ENCODE measurements around the gene SULF2.
"Not testable (repeated sequence)": the region's sequence is repeated elsewhere in the genome, so short reads cannot be mapped to it uniquely, and the experiment has no call there.

SULF2 gene

DNA sequence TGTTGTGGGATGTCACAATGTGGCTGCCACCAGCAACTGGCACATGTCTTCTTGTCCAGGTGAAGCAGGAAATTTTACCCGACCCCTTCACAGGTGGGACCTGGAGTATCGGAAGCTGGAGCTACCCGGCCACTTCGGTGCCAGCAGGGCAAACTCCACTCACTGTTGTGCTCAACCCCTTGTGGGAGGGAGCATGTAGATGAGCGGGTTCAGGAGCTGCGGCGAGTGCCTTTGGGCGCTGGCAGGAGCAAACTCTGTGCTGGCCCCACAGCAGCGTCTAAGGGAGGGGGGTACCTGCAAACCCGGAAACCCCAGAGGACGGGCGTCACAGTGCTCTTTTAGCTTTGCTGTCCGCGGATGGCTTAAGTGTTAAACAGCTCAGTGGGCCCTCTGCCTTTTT, 20.7 kb upstream of the SULF2 start:
- DNase-seq (ENCODE audit: extremely low read depth in 1 of 2, low read depth in 1 of 2) = no peak

DNA sequence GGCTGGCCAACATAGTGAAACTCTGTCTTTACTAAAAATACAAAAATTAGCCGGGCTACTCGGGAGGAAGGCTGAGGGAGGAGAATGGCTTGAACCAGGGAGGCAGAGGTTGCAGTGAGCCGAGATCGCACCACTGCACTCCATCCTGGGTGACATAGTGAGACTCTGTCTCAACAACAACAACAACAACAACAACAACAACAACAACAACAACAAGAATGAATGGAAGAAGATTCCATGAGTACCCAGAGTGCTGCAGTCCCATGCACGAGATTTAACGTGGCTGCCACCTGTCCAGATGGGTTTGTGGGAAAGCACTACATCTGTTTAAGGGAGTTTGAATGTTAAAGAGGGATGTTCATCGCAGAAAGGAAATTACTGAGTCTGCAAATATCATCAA, 19.7 kb upstream of the SULF2 start:
- DNase-seq (ENCODE audit: extremely low read depth in 1 of 2, low read depth in 1 of 2) = not testable (repeated sequence)

DNA sequence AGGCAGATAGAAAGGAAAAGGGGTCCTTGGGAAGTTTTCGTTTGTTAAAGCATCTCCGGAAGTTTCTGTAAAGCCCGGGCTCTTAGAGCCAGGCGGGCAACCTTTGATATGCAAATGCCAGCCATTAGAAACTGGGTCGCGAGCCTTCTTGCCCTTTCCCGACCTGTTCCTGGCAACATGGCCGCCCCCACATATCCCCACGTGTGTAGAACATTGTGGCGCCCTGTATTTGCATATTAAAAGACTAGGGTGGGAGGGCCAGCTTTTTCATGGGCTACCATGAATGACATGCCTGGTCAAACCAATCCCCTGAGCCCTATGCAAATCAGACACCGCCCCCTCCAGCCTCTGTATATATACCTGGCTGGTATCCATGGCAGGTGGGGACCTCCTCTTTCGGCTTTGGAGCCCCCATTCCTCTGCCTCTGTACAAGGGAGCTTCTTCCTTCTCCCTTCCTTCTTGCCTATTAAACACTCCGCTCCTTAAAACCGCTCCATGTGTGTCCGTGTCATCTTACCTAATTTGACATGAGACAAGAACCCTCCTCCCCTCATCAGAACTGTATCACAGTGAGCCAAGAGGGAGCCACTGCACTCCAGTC, 19.0 kb upstream of the SULF2 start:
- not testable (repeated sequence) for DNase-seq (ENCODE audit: extremely low read depth in 1 of 2, low read depth in 1 of 2)

DNA sequence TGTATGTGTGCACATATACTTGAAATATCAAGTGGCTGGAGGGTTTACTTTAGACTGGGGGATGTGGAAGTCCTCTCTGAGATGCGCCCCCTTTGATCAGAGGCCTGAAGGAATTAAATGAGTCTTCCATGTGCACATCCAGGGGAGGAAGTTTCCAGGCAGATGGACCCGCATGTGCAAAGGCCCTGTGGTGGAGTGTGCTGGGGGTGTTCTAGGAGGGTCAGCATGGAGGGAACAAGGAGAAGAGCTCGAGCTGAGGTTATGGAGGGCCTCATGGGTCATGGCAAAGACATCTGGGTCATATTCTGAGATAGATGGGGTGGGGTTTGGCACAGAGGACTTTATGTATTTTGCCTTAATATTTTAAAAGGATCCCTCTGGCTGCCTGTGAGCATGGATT, 17.7 kb upstream of the SULF2 start:
- DNase-seq (ENCODE audit: extremely low read depth in 1 of 2, low read depth in 1 of 2) = no peak

DNA sequence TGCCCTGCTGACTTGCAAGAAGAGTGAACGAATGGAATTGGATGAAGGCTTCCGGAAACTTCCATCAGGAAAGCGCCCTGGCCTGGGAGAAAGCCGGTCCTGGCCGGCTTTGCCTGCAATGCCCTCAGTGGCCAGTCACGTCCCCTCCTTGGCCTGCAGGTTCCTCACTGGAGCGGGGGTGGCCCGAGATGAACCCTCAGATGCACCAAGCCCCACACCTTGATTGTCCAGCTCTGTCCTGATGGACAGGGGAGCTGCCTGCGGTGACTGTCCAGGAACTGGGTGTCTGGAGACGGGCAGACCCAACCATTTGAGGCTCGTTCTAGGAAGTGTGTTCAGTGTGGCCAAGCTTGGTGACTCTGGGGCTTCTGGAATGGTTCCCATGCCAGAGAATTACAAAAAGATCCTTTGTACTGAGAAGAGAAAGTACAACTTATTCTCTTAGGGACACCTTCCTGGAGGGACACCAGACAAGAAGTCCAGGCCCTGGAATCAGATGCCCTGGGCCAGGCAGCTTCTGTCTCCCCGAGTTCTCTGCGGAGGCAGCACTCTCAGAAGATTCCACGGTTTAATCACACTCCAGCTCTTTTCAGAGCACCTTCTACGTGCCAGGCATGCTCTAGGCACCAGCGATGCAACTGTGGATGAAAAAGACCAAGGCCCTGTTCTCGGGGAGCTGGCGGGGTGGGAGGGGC, 17.1 kb upstream of the SULF2 start:
- DNase-seq (ENCODE audit: extremely low read depth in 1 of 2, low read depth in 1 of 2) = no peak

DNA sequence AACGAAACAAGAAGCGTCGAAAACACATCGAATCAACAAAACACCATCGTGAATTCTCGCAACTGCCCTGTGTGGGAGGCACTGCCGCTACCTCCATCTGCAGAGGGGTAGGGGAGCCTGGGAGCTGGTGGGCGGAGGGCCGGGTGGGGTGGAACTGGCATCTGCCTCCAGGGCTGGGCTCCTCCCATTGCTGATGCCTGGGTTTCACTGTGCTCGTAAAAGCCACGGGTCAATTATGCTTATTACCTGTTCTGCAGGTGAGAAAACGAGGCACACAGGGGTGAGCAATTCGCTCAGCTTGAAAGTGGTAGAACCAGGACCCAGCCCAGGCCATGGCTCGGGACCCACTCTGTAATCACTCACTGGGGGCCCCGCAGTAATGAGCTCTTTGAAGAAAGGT, 16.5 kb upstream of the SULF2 start:
- DNase-seq (ENCODE audit: extremely low read depth in 1 of 2, low read depth in 1 of 2) = no peak

DNA sequence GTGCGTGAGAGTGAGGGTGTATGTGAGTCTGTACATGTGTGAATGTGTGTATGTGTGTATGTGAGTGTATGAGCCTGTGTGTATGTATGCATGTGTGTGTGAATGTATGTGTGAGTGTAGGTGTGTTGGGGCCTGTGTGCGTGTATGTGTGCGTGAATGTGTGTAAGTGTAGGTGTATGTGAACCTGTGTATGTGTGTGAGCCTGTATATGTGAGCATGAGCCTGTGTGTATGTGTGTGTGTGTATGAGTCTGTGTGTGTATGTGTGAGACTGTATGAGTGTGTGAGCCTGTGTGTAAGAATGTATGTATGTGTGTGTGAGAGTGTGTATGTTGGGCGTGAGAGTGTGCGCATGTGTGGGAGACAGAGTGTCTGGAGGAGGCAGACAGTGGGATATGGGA, 15.8 kb upstream of the SULF2 start:
- DNase-seq (ENCODE audit: extremely low read depth in 1 of 2, low read depth in 1 of 2) = no peak

DNA sequence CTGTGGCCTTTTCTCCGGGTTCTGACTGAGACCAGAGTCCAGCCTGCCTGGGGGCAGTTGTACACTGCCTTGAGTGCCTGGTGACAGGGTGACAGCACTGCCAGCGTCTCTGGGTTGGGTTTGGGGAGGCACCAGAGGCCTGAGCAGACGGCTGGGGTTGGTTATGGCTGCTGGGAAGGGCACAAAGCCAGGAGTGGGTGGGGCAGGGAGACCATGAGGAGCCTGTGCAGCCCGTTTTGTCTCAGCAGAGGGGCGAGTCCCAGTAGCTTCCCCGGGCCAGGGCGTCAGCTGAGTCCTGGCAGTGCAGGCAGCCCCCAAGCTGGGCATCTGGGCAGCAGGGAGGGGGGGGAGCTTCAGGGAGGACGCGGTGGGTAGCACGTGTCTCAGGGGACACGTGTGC, 15.3 kb upstream of the SULF2 start:
- no peak for DNase-seq (ENCODE audit: extremely low read depth in 1 of 2, low read depth in 1 of 2)

DNA sequence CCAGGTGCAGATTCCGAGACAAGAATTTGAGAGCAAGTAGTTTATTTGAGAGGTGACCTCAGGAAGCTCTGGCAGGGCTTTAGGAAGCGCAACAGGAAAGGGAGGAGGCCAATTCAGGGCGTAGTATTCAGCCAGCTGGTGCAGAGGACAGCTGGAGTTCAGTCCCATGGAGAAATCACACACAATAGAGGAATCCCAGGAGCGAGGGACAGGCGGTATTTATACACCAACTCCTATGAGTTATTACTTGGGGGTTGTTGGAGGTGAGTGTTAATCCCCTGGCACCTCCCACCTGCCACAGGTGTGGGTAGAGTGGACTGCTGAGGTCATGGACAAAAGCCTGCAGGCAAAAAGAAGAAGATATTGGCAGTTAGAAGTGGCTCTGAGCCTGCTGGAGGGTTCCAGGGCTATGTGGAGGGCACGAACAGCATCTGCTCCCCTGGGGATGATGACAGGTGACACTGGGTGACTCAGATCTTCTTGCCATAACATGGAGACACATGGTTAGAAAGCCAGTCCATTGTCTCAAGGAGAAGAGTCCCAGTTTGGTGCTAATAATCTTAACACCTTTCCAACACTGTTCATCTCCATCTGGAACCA, 13.9 kb upstream of the SULF2 start:
- DNase-seq (ENCODE audit: extremely low read depth in 1 of 2, low read depth in 1 of 2) = no peak

DNA sequence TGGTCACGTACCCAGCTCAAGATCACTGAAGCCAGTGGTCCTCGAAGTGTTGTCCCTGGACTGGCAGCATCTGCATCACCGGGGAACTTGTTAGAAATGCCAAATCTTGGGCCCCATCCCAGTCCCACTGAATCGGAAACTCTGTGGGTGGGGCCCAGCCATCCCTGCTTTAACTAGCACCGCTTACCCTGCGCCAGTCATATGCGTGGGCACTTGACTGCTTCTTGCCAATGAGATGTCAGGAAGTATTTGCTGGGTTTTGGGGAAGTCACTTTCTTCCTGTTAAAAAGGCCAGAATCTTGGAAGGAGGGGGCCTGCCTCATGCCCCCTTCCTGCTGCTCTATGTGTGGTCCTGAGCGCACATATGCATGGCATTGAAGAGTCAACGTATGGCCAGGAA, 11.7 kb upstream of the SULF2 start:
- DNase-seq (ENCODE audit: extremely low read depth in 1 of 2, low read depth in 1 of 2) = no peak

DNA sequence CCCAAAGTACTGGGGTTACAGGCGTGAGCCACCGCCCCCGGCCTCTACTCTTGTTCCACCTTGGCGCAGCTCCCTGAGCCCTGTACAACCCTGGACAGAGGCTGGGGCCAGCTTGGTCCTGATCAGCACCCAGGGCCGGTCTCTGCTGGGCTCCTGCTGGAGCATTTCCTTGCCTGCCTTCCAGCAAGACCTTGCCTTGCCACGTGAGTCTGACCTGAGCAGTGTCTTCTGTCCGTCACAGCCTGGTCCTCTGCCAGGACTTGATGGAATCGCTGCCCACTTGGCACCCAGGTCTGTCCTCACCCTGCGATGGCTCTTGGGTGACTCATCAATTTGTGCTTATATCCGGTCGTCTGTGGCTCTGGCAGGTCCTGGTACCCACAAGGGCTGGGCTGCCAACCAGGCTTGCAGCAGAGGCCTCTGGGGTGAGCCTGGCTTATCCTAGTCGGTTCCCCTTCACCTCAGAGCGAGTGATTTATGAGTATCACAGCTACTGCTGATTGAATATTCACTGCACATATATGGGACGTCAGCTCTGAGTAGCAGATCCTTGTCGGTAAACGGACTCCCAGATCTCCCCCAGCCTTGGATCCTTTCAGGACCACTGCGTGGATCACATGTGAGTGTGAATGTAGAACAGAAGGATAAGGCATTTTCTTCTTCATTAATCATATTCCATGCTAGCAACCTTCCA, 10.1 kb upstream of the SULF2 start:
- DNase-seq (ENCODE audit: extremely low read depth in 1 of 2, low read depth in 1 of 2) = no peak

DNA sequence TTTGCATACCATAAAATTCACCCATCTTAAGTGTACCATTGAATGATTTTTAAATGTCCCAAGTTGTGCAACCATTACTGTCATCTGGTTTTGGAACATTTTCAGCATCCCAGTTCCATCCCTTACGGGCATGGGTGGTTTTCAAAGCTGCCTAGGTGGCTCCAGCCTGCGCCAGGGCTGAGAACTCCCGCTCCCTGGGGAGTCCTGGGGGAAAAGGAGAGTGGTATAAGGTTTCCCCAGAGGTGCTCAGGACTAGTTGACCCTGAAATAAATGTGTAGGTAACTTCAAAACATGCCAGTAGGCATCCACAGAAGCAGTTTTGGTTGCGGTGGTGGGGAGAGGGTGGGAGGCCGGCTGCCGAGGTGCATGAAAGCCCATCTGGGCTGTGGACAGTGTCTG, 9.0 kb upstream of the SULF2 start:
- DNase-seq (ENCODE audit: extremely low read depth in 1 of 2, low read depth in 1 of 2) = not testable (repeated sequence)

DNA sequence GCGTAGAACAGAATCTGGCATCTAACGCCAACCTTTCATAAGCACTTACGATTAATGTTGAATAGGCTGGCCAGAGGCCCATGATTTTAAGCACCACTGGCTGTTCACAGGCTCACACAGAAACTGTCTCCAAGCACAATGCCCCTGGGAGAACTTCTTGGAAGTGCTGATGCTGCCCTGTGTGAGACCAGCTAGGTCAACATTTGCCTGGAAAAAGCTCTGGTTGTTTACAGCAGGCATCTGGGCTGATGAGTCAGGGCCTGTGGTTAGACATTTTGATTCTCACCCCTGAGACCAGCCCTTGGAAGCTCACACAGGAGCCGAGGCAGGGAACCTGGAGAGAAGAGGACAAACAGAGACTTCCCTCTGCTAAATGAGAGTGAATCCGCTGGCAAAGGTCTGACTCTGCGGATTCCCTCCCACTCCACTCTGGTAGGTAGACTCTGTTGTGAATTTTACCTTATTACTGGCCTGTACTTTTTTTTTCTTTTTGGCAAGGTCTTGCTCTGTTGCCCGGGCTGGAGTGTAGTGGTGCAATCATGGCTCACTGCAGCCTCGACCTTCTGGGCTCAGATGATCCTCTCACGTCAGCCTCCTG, 6.8 kb upstream of the SULF2 start:
- no peak for DNase-seq (ENCODE audit: extremely low read depth in 1 of 2, low read depth in 1 of 2)

DNA sequence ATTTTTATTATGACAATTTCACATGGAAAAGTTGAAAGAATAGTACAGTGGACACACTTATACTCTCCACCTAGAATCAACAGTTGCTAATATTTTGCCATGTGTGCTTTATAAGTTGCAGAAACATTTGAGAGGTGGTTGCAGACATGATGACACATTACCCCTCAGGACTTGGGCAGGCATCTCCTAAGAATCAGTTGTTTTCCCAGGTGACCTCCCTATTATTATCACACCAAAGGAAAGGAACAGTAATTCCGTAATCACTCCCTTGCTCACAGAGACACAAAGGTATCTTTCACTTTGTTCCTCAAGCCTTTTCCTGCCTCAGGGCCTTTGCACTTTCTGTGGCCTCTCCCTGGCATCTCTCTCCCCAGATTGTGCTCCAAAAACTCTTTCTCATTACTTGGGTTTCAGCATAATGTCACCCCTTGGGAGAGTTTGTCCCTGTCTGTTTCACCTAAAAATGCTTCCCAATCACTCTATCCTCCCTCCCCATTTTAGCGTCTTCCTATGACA, 5.9 kb upstream of the SULF2 start:
- no peak for DNase-seq (ENCODE audit: extremely low read depth in 1 of 2, low read depth in 1 of 2)

DNA sequence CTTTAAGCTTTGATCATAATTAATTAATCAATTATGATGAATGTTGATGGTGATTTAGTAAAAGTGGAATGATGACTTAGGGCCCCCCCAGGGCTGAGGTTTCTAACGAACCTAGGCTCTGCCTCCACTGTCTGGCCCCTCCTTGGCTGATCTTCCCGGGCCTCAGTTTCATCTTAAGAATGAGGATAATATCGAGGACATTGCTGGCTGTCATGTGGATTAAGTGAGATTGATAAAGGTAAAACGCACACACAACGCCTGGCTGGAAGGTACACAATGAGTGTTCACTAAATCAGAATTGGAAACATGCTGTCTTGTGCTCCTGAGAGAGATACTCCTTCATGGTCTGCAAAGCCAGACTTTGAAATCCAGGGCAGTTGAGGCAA, 5.3 kb upstream of the SULF2 start:
- DNase-seq (ENCODE audit: extremely low read depth in 1 of 2, low read depth in 1 of 2) = no peak

DNA sequence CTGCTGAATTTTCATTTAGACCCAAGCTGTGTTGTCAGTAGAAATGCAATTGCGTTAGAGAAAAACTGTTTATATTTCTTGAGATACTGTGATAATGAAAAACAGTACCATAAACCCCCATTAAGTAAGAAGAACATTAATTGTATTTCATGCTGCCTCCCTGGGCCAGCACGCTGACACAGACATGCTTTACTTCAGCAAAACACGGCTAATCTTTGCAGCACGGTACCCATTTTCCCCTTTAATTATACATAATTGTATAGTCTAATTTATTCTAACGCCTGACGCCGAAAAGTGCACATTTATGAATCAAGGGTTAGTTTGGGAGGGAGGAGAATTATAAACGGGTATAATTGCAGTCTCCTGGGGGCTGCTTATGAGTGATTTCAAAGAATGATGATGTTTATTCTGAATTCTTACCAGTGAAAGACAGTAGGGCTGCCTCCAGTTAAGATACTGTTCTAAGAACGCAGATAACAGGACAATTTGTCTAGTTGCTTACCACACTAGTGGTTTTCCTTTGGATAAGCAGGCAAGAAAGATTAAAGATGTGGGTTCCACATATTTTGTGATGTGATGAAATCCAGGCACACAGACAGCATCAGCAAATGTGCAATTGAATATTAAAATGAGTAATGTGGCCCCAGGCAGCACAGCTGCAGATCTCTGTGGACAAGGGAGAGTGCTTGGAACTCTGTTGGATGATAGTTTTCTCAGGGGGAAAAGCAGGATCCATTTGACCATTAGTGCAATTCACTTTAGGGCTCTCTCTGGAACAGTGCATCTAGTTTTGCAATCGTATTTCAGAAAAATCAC, 4.7 kb upstream of the SULF2 start:
- DNase-seq (ENCODE audit: extremely low read depth in 1 of 2, low read depth in 1 of 2) = no peak

DNA sequence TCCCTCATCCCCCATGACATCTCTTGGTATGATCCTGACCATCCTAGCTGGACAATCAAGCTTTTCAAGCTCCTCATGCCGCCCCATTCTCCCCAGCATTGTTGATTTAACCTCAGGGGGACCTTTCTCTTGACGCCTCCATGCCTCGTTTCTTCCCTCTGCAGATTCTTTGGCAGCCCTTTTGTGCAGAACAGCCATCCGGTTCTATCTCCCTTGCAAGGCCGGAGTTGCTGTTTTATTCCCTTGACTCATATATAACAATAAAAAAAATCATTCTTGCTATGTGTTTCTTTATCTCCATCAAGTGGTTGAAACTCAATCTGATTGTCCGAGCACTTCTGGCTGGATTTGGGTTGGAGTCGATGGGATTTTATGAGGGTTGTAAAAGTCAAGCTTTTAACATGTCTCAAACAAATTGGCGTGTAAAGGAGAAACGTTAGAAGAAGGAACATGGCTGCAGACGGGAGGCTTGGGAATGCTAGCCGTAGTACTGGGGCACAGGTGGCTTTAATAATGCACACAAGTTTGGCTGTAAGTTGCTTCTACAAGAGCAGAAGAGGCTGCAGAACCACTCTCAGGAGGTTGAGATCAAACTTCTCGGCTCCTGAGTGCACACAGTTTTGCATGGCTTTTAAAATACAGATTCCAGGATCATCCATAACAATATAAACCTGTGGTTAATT, 3.9 kb upstream of the SULF2 start:
- DNase-seq (ENCODE audit: extremely low read depth in 1 of 2, low read depth in 1 of 2) = no peak

DNA sequence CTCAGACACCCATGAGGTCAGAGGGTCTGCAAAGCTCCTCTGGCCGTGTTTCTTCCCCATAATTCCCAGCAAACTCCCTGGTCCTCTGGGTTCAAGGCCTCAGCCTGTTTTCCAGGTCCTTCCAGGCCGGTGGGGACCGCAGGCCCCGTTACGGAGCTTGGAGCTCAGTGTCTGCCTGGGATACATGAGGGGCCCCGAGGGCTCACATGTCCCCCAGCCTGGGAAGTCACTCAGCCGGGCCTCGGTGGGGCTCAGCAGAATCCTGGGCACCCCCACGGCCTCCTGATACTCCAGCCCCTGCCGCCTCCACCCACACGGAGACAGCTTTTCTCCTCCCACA, 3.4 kb upstream of the SULF2 start:
- DNase-seq (ENCODE audit: extremely low read depth in 1 of 2, low read depth in 1 of 2) = no peak

DNA sequence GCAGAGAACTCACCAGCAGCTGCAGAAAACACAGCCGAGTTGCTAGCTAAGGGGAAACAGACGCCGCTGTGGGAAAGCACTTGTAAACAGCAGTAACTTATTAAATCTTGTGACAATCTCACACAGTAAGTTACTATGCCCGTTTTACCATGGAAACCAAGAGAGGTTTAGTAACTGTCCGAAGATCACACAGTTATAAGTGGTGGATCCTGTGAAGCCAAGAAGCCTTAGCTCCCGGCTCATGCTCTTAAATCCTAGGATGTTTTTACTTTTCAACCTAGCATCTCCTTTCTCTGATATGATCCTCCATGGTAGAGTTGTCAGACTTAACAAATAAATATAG, 1.5 kb upstream of the SULF2 start:
- DNase-seq (ENCODE audit: extremely low read depth in 1 of 2, low read depth in 1 of 2) = no peak
